GM19099 (cell line): ENCODE results near the gene AHDC1.

ENCODE experiments used
- POLR2A ChIP-seq: IDR thresholded peaks from 3 replicates; pipeline ENCODE4 v1.6.1; 2011; ENCODE audit warnings: low read depth; ENCODE audit not compliant: insufficient read length; ENCODE audit errors: extremely low read depth

Gene AHDC1

GRCh38 chr1:27504588-27505419, 99.1 kb downstream of the AHDC1 start:
- no peak for TF ChIP-seq POLR2A

- no peak for TF ChIP-seq POLR2A
Measured at GRCh38 chr1:27503844-27504587, 99.9 kb downstream of the AHDC1 start.

GRCh38 chr1:27503033-27503432, 100.9 kb downstream of the AHDC1 start:
- TF ChIP-seq POLR2A: no peak

- TF ChIP-seq POLR2A: no peak
Measured at GRCh38 chr1:27499142-27499541, 104.8 kb downstream of the AHDC1 start.

- TF ChIP-seq POLR2A: no peak
Measured at GRCh38 chr1:27496604-27497155, 107.3 kb downstream of the AHDC1 start.

- TF ChIP-seq POLR2A: no peak
Measured at GRCh38 chr1:27492796-27493195, 111.1 kb downstream of the AHDC1 start.

- no peak for TF ChIP-seq POLR2A
Measured at GRCh38 chr1:27491748-27492700, 111.9 kb downstream of the AHDC1 start.

- TF ChIP-seq POLR2A: peak; percentile 87
Measured at GRCh38 chr1:27489973-27490741, 113.8 kb downstream of the AHDC1 start, which contains the start of gene WASF2. Gene WASF2 (minus strand): TSS chr1:27490167. CDS start chr1:27428890, 61,277 bp downstream.

GRCh38 chr1:27489501-27489972, 114.4 kb downstream of the AHDC1 start:
- TF ChIP-seq POLR2A: no peak

GRCh38 chr1:27487966-27488884, 115.7 kb downstream of the AHDC1 start:
- TF ChIP-seq POLR2A: peak; percentile 29

GRCh38 chr1:27485363-27485762, 118.6 kb downstream of the AHDC1 start:
- TF ChIP-seq POLR2A: no peak
